ENCODE measurements around the gene SUPT3H.

GRCh38 chr6:44925100-44925739 is 452.5 kb downstream of the SUPT3H start:
- TF ChIP-seq POLR2A (IDR thresholded peaks at IDR 0.05; ENCODE audit: extremely low read depth, insufficient read length) (no peak), MYC (IDR thresholded peaks at IDR 0.05; ENCODE audit: low read depth, low read length) (no peak)
- TF ChIP-seq, protein P1, sequence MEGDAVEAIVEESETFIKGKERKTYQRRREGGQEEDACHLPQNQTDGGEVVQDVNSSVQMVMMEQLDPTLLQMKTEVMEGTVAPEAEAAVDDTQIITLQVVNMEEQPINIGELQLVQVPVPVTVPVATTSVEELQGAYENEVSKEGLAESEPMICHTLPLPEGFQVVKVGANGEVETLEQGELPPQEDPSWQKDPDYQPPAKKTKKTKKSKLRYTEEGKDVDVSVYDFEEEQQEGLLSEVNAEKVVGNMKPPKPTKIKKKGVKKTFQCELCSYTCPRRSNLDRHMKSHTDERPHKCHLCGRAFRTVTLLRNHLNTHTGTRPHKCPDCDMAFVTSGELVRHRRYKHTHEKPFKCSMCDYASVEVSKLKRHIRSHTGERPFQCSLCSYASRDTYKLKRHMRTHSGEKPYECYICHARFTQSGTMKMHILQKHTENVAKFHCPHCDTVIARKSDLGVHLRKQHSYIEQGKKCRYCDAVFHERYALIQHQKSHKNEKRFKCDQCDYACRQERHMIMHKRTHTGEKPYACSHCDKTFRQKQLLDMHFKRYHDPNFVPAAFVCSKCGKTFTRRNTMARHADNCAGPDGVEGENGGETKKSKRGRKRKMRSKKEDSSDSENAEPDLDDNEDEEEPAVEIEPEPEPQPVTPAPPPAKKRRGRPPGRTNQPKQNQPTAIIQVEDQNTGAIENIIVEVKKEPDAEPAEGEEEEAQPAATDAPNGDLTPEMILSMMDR (IDR thresholded peaks at IDR 0.05; ENCODE audit: low read depth, low read length), result no peak
